Femur (tissue), 1 donor: ENCODE measurements around the gene KCNJ14.

Experiments used
- DNase-seq: peaks from one replicate; pipeline ENCODE4 v3.0.0-alpha.2; 2017

KCNJ14 gene

GRCh38 chr19:48445606-48446481 lies 9.5 kb upstream of the KCNJ14 start, which contains the start of gene GRWD1:
Gene GRWD1, plus strand, starts transcription at chr19:48445983. Its CDS starts 23 bp downstream, at chr19:48446006.
- DNase-seq, result peak; percentile 95

GRCh38 chr19:48446579-48446978 lies 8.8 kb upstream of the KCNJ14 start:
- DNase-seq, result no peak

- DNase-seq, result no peak
Measured at GRCh38 chr19:48448563-48448962, 6.8 kb upstream of the KCNJ14 start.

DNA sequence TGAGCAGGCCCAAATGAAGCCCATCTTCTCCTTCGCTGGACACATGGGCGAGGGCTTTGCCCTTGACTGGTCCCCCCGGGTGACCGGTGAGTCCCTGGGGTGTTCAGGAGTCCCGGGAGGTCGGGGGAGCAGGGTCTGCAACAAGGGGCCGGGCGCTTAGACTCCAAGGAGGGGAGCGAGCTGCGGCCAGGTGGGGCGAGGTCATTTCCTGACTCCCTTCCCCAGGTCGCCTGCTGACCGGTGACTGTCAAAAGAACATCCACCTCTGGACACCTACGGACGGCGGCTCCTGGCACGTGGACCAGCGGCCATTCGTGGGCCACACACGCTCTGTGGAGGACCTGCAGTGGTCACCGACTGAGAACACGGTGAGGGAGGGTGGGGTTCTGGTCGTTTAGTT lies 4.9 kb upstream of the KCNJ14 start:
- no peak for DNase-seq

- DNase-seq, result no peak
Measured at GRCh38 chr19:48450863-48451262, 4.5 kb upstream of the KCNJ14 start.

DNA sequence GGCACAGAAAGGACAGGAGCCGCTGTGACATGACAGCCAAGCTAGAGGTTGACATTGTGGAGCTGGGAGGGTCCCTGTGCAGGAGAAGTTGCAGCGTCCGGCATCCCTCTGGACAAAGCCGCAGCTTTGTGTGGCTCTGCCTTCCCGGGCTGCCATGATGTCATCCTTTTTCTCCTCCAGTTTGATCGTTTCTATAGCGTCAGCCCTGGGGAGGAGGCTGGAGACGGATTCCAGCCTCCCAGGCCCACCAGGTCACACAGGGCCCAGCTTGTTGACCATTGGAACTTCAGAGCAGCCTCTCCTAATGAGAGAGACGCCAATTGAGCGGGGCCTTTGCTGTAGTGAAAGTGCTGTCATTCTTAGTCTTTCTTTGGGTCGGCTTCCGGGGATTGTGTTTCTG lies 3.8 kb upstream of the KCNJ14 start:
- no peak for DNase-seq

- DNase-seq, result no peak
Measured at GRCh38 chr19:48452289-48453190, 2.8 kb upstream of the KCNJ14 start.

DNA sequence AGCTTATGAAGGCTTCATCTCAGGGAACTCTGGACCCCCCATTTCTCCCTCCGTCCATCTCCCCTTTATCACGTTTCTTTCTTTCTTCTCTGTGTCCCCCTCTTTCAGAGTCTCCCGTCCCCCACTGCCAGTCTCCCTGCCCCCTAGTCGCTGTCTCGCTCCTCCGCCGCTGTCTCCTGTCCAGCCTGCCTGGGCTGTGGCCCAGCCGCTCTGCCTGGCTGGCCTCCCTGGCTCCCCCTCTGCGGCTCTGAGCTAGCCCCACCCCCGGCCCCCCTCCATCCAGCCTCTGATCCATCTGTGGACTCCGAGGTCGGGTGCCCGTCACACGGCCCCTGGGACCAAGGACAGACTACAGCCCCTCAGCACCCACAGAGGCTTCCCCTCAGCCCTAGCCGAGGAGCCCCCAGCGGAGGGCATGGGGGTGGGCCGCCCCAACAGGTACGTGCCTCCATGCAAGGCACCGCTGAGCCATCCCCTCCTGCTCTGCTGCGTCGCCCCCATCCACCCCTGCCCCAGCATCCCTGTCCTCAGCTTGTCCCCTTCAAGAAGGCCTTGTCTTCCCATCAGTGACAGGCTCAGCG lies 1.1 kb upstream of the KCNJ14 start:
- no peak for DNase-seq

- no peak for DNase-seq
Measured at GRCh38 chr19:48455908-48456562, 661 bp downstream of the KCNJ14 start.

DNA sequence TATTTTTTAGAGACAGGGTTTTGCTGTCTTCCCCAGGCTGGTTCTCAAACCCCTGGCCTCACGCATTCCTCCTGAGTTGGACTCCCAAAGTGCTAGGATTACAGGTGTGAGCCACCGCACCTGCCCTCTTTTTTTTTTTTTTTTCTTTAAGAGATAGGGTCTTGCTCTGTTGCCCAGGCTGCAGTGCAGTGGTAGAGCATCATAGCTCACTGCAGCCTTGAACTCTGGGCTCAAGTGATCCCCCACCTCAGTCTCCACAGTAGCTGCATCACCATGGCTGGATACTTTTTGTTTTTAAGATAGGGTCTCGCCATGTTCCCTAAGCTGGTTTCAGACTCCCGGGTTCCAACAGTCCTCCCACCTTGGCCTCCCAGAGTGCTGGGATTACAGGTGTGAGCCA lies 1.5 kb downstream of the KCNJ14 start:
- no peak for DNase-seq

DNA sequence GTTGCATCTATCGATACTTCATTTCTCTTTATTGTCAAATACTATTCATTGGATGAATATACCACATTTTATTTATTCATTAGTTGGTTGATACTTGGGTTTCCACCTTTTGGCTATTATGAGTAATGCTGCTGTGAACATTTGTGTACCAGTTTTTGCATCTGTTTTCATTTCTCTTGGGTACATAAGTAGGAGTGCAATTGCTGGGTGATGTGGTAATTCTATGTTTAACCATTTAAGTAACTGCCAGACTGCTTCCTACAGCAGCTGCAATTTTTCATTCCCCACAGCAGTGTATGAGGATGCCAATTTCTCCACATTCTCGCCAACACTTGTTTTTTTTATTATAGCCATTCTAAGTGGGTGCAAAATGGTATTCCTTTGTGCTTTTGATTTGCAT lies 2.6 kb downstream of the KCNJ14 start:
- no peak for DNase-seq

DNA sequence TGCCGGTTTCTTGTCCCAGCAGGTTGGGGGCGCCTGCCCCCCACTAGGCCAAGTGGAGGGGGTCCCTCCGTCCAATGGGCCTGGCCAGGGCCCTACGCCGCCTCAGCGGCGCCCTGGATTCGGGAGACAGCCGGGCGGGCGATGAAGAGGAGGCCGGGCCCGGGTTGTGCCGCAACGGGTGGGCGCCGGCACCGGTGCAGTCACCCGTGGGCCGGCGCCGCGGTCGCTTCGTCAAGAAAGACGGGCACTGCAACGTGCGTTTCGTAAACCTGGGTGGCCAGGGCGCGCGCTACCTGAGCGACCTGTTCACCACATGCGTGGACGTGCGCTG lies 6.2 kb downstream of the KCNJ14 start:
- DNase-seq, result peak; percentile 11

DNA sequence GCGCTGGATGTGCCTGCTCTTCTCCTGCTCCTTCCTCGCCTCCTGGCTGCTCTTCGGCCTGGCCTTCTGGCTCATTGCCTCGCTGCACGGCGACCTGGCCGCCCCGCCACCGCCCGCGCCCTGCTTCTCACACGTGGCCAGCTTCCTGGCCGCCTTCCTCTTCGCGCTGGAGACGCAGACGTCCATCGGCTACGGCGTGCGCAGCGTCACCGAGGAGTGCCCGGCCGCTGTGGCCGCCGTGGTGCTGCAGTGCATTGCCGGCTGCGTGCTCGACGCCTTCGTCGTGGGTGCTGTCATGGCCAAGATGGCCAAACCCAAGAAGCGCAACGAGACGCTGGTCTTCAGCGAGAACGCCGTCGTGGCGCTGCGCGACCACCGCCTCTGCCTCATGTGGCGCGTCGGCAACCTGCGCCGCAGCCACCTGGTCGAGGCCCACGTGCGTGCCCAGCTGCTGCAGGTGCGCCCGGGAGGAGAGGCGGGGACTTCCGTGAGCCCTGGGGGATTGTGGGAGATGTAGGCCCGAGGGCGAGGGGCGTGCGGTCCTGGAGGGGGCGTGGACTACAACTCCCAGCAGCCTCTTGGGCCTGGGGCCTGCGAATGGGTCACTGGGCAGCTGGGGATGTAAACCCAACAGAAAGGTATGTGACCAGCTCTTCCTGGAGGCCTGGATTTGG lies 6.7 kb downstream of the KCNJ14 start:
- DNase-seq, result peak; percentile 24

DNA sequence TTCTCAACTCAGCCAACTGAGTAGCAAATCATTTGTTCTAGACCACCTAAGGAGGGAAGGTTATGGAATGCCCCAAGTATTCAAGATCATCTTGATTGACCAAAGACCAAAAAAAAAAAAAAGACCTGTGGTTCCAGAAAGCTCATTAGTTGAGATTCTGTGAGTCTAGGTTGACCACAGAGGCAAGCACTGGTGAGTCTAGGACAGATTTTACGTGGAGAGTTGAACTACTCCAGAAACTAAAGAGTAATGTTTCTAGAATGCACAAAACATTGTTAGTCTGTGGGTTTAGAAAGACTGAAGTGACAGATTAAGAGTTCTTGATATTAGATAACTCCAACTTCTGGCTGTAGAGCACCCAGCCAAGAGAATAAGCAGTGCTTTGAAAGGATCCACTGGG lies 9.8 kb downstream of the KCNJ14 start:
- no peak for DNase-seq

DNA sequence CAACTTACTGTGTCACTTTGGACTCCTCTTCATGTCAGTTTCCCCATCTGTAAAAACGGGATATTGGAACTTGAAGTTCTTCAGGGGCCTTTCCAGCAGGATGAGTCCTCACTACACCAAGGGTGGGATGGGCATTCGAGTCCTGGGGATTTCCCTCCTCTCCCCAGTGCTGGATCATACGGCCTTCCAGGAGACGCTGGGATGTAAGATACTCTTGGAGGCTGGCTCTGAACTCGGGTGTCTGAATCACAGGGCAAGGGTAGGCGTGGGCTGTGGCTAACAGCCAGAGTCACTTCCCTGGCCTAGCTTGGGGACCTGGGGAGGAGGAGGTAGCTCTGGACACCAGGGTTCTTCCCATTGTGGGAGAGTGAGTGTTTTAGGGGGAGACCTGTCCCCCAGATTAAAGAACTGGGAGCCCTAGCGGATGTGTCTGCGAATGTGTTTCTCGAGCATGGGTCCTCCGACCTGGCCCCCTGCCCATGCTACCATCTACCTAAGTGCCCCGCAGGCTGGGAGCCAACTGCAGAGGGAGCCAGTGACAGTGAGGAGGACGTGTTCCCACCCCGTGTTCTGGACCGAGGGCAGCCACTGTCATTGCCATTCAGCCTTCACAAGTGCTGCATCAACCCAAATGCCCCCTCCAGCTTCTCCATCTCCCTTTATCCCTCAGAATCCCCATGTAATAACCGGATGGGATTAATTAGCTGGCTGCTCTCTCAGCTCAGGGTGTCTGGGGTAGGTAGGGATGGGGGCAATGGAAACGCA lies 11.4 kb downstream of the KCNJ14 start:
- no peak for DNase-seq

DNA sequence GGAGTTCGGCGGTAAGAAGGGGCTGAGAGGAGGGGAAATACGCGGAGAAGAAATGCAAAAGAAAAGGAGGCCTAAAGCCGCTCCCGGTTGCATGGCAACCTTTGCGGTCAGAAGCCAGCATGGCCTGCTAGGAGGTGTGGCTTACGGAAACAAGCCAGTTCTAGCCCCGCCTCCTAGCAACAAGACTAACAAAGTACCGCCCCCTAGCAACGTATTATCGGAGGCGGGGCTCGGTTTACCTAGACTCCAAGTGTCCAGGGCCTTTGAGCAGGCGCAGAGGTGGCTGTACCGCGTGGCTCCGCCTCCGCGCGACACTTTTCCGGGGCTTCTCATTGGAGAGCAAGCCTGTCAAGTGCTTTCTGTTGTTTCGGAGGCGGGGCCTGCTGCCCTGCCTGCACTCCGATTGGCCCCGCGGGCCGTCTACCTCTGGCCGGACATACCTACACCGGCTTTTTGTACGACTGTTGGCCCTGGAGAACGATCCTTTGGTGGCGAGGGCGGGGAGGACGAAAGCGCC lies 13.5 kb downstream of the KCNJ14 start:
- DNase-seq, result peak; percentile 100

DNA sequence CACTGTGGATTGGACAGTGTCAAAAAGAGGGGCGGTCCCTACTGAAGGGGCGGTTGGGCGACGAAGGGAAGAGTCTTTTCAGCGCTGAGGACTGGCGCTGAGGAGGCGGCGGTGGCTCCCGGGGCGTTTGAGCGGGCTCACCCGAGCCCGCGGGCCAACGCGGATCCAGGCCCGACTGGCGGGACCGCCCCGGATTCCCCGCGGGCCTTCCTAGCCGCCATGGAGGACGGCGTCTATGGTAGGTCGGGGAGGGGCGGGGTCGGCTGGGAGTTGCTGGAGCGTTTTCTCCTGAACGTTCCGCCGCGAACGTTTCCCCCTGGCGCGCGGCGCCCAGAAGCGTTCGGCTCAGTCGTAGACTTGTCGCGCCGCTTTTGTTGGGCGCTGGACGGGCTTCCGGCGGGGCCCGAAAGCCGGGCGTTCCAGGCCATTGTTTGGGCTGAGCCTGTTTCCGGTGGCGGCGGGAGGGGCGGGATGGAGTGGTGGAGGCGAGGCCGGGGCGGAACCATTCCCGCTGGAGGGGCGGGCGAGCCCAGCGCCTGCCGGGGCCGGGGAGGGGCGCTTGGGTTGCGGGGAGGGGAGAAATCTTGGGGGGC lies 14.0 kb downstream of the KCNJ14 start, which contains the start of gene CYTH2:
TSS of gene CYTH2 (plus strand) at position 81 of the 593 bp plus-strand sequence. CDS start at position 220, 139 bp downstream.
- peak; percentile 92 for DNase-seq

- DNase-seq, result peak; percentile 45
Measured at GRCh38 chr19:48469934-48470680, 14.7 kb downstream of the KCNJ14 start.

GRCh38 chr19:48470856-48471255 lies 15.5 kb downstream of the KCNJ14 start:
- peak; percentile 18 for DNase-seq

GRCh38 chr19:48471836-48472235 lies 16.5 kb downstream of the KCNJ14 start:
- no peak for DNase-seq
